Liver (tissue), 9 donors: ENCODE results near the gene MSMP. TPM values are rescaled to one million over a fixed set of nuclear protein-coding genes. Genes with fewer than 3 reads are reported as not detected.

Experiments used
- DNase-seq: peaks from one replicate; pipeline ENCODE4 v3.0.0-alpha.2; 2017; ENCODE audit warnings: low spot score
- H3K27ac ChIP-seq, 2 donors: one replicate each; pipeline ENCODE4 v1.7.0; 2013; ENCODE audit warnings: inconsistent platforms in 2 of 2, low read length in 2 of 2, control low read depth in 1 of 2, low read depth in 1 of 2, mild to moderate bottlenecking in 1 of 2
- H3K27me3 ChIP-seq, 4 donors: one replicate each; pipeline versions ENCODE4 v1.6.1 to v1.7.0; 2013; ENCODE audit warnings: low read length in 3 of 4, inconsistent platforms in 1 of 4, mild to moderate bottlenecking in 1 of 4, moderate library complexity in 1 of 4; ENCODE audit not compliant: control insufficient read depth in 4 of 4, insufficient read depth in 4 of 4
- H3K36me3 ChIP-seq, 4 donors: one replicate each; pipeline versions ENCODE4 v1.6.1 to v1.7.0; 2013; ENCODE audit warnings: low read length in 3 of 4, mild to moderate bottlenecking in 3 of 4, low read depth in 1 of 4, moderate library complexity in 1 of 4; ENCODE audit not compliant: control insufficient read depth in 4 of 4, insufficient read depth in 3 of 4
- H3K4me1 ChIP-seq, 4 donors: one replicate each; pipeline versions ENCODE4 v1.6.1 to v1.7.0; 2013; ENCODE audit warnings: low read length in 3 of 4, mild to moderate bottlenecking in 3 of 4, moderate library complexity in 1 of 4; ENCODE audit not compliant: control insufficient read depth in 4 of 4, insufficient read depth in 4 of 4
- H3K4me3 ChIP-seq, 3 donors: one replicate each; pipeline versions ENCODE4 v1.6.1 to v1.7.0; 2013; ENCODE audit warnings: low read length in 3 of 3, control low read depth in 1 of 3, low read depth in 1 of 3, mild to moderate bottlenecking in 1 of 3
- H3K9ac ChIP-seq, 2 donors: one replicate each; pipeline ENCODE4 v1.7.0; 2013; ENCODE audit warnings: low read length in 2 of 2, mild to moderate bottlenecking in 2 of 2, moderate library complexity in 2 of 2, control low read depth in 1 of 2, low read depth in 1 of 2
- H3K9me3 ChIP-seq, 4 donors: one replicate each; pipeline versions ENCODE4 v1.6.1 to v1.7.0; 2013; ENCODE audit warnings: low read length in 3 of 4; ENCODE audit not compliant: control insufficient read depth in 4 of 4
- ATF3 ChIP-seq: IDR thresholded peaks from 2 replicates; pipeline ENCODE4 v1.6.1; 2016; ENCODE audit warnings: antibody characterized with exemption
- CTCF ChIP-seq: fragments of 150-350 bp; IDR thresholded peaks from 2 replicates; pipeline ENCODE4 v1.5.1; 2017; ENCODE audit warnings: improper control_type of control experiment, low read depth, low read length; ENCODE audit not compliant: missing input control
- EGR1 ChIP-seq, 2 donors: IDR thresholded peaks; 2 replicates each; pipeline ENCODE4 v1.6.1; 2016 to 2018; ENCODE audit warnings: antibody characterized with exemption in 2 of 2, low read depth in 2 of 2
- FOXA1 ChIP-seq: IDR thresholded peaks from 2 replicates; pipeline ENCODE4 v1.6.1; 2016; ENCODE audit warnings: antibody characterized with exemption
- FOXA2 ChIP-seq: IDR thresholded peaks from 2 replicates; pipeline ENCODE4 v1.6.1; 2016; ENCODE audit warnings: antibody characterized with exemption
- GABPA ChIP-seq, 2 donors: IDR thresholded peaks in 1 of 2; conservative IDR thresholded peaks in 1 of 2; 2 replicates each; pipeline ENCODE4 v1.6.1; 2016; ENCODE audit warnings: antibody characterized with exemption in 2 of 2, mild to moderate bottlenecking in 1 of 2, moderate library complexity in 1 of 2
- HNF4A ChIP-seq, 2 donors: conservative IDR thresholded peaks; 2 replicates each; pipeline ENCODE4 v1.6.1; 2016; ENCODE audit warnings: antibody characterized with exemption in 2 of 2, mild to moderate bottlenecking in 2 of 2
- HNF4G ChIP-seq: IDR thresholded peaks from 2 replicates; pipeline ENCODE4 v1.6.1; 2016; ENCODE audit warnings: antibody characterized with exemption
- JUND ChIP-seq, 2 donors: IDR thresholded peaks; 2 replicates each; pipeline ENCODE4 v1.6.1; 2016; ENCODE audit warnings: antibody characterized with exemption in 2 of 2
- MAX ChIP-seq: IDR thresholded peaks from 2 replicates; pipeline ENCODE4 v1.6.1; 2016; ENCODE audit warnings: antibody characterized with exemption
- NR2F2 ChIP-seq: IDR thresholded peaks from 2 replicates; pipeline ENCODE4 v1.6.1; 2016; ENCODE audit warnings: antibody characterized with exemption
- RAD21 ChIP-seq, 2 donors: IDR thresholded peaks; 2 replicates each; pipeline ENCODE4 v1.6.1; 2016; ENCODE audit warnings: antibody characterized with exemption in 2 of 2, mild to moderate bottlenecking in 2 of 2
- REST ChIP-seq: IDR thresholded peaks from 2 replicates; pipeline ENCODE4 v1.6.1; 2016; ENCODE audit warnings: antibody characterized with exemption, mild to moderate bottlenecking
- RXRA ChIP-seq, 2 donors: IDR thresholded peaks; 2 replicates each; pipeline ENCODE4 v1.6.1; 2017 to 2018; ENCODE audit warnings: antibody characterized with exemption in 2 of 2, mild to moderate bottlenecking in 1 of 2
- SP1 ChIP-seq: IDR thresholded peaks from 2 replicates; pipeline ENCODE4 v1.6.1; 2018; ENCODE audit warnings: antibody characterized with exemption, mild to moderate bottlenecking
- TAF1 ChIP-seq: conservative IDR thresholded peaks from 2 replicates; pipeline ENCODE4 v1.6.1; 2016; ENCODE audit warnings: antibody characterized with exemption, mild to moderate bottlenecking
- YY1 ChIP-seq: IDR thresholded peaks from 2 replicates; pipeline ENCODE4 v1.6.1; 2016; ENCODE audit warnings: antibody characterized with exemption, mild to moderate bottlenecking
- ZBTB33 ChIP-seq: IDR thresholded peaks from 2 replicates; pipeline ENCODE4 v1.6.1; 2016; ENCODE audit warnings: antibody characterized with exemption
- WGBS: extraction: QIAGEN DNeasy Blood & Tissue Kit; methylation state at CpG from one replicate; pipeline ENCODE4 v1.1.7; 2013; 5-methylcytosine and 5-hydroxymethylcytosine counted together
- polyA plus RNA-seq, 2 donors: library from polyadenylated mRNA; stranded (reverse) in 1 of 2; unstranded in 1 of 2; fragments of 200-250 nt in 1 of 2; fragments of >200 nt in 1 of 2; fragmentation: Nextera tagmentation in 1 of 2; extraction: Ambion mirVana in 1 of 2; gene quantifications; one replicate each; pipeline versions ENCODE4 v1.2.1 to v1.2.3, GENCODE V29; 2013 to 2015
- total RNA-seq, 2 donors: library from RNA; depleted of rRNA; stranded (reverse); fragments of >200 nt; gene quantifications; one replicate each; pipeline ENCODE4 v1.2.3, GENCODE V29; 2014
- donor health status: healthy.
- donor health status: healthy.
- donor health status: healthy.
- donor health status: healthy.
- donor health status: healthy.

Gene MSMP
- total and polyA plus RNA-seq, 4 donors = not detected

GRCh38 chr9:35716230-35716629 is 37.8 kb downstream of the MSMP start:
- H3K36me3 ChIP-seq = peaks cover 65 to 98% (median 89%) of the 10 kb centered on the region in 4 donors
- TF ChIP-seq FOXA1 (no peak), SP1 (no peak), RXRA (IDR thresholded peaks at IDR 0.05) (no peak), HNF4G (no peak), JUND (IDR thresholded peaks at IDR 0.05) (no peak), EGR1 (IDR thresholded peaks at IDR 0.05; ENCODE audit: low read depth in 2 of 2) (no peak), HNF4A (conservative IDR thresholded peaks at IDR 0.05) (no peak), CTCF (no peak), GABPA (IDR thresholded peaks at IDR 0.05 in 1 of 2, conservative IDR thresholded peaks at IDR 0.05 in 1 of 2) (no peak), TAF1 (no peak), ATF3 (no peak), REST (no peak), ZBTB33 (no peak), FOXA2 (no peak), RAD21 (IDR thresholded peaks at IDR 0.05) (no peak), MAX (no peak), YY1 (no peak), NR2F2 (no peak)
- H3K4me3 ChIP-seq = no peak overlapping the region
- no peaks in the 10 kb centered on the region for H3K27me3 ChIP-seq
- no peaks in the 10 kb centered on the region for H3K9me3 ChIP-seq
- H3K27ac ChIP-seq = no peak overlapping the region
- H3K4me1 ChIP-seq = no peaks in the 10 kb centered on the region
- 94% methylated on average over 4 of the region's 4 CpGs for WGBS
- no peak for DNase-seq
- no peak overlapping the region for H3K9ac ChIP-seq
